Measurements from ENCODE around the gene SRSF3.
"Not testable (repeated sequence)": the region's sequence is repeated elsewhere in the genome, so short reads cannot be mapped to it uniquely, and the experiment has no call there.

The SRSF3 gene

DNA sequence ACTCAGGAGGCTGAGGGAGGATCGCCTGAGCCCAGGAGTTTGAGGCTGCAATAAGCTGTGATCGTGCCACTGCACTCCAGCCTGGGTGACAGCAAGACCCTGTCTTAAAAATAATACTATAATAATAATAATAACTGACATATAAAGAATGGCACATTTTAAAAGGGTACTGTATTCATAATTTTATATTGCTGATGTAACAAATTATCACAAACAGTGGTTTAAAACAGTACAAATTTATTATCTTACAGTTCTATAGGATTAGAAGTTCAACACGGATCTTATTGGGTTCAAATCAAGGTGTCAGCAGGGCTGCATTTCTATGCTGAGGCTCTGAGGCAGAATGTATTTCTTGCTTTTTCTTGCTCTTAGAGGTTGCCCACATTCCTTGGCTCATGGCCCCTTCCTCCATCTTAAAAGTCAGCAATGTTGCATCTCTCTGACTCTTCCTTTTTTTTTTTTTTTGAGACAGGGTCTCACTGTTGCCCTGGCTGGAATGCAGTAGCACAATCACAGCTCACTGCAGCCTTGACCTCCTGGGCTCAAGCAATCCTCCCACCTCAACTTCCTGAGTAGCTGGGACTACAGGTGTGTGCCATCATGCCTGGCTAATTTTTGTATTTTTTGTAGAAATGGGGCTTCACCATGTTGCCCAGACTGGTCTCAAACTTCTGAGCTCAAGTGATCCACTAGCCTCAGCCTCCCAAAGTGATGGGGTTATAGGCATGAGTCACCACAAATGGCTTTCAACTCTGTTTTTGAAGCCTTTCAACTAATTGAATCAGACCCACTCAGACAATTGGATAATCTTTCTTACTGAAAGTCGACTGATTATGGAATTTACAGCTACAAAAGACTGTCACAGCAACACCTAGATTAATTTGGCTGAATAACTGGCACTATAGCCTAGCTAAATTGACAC, 22.8 kb upstream of the SRSF3 start:
- Histone ChIP-seq H2AFZ (ENCODE audit: low read length) (no peak overlapping the region), H3K4me2 (ENCODE audit: low read length) (no peak overlapping the region), H3K4me1 (ENCODE audit: insufficient read depth, low read length, severe bottlenecking) (no peaks in the 10 kb centered on the region), H3K9me3 (ENCODE audit: low read length) (0 out of 2 replicates have a peak, but pooled peaks cover 3% of the 10 kb centered on the region), H3K4me3 (ENCODE audit: low read depth, low read length, poor library complexity, severe bottlenecking) (no peak overlapping the region), H3K79me2 (ENCODE audit: insufficient read depth, low read length) (no peaks in the 10 kb centered on the region), H3F3A (ENCODE audit: insufficient read depth, low read length) (no peaks in the 10 kb centered on the region), H3K27ac (ENCODE audit: low read depth, low read length, poor library complexity, severe bottlenecking) (no peak overlapping the region), H3K27me3 (ENCODE audit: insufficient read depth, low read length) (no peaks in the 10 kb centered on the region), H3K9me2 (ENCODE audit: low read depth, low read length) (no peaks in the 10 kb centered on the region), H4K20me1 (ENCODE audit: insufficient read depth, low read length) (no peaks in the 10 kb centered on the region), H3K9ac (ENCODE audit: low read length) (no peak overlapping the region), H3K36me3 (ENCODE audit: insufficient read depth, low read length) (no peaks in the 10 kb centered on the region)
- TF ChIP-seq EZH2 (IDR thresholded peaks at IDR 0.05; ENCODE audit: borderline replicate concordance, low read length) = no peak
- TF ChIP-seq, protein P1, sequence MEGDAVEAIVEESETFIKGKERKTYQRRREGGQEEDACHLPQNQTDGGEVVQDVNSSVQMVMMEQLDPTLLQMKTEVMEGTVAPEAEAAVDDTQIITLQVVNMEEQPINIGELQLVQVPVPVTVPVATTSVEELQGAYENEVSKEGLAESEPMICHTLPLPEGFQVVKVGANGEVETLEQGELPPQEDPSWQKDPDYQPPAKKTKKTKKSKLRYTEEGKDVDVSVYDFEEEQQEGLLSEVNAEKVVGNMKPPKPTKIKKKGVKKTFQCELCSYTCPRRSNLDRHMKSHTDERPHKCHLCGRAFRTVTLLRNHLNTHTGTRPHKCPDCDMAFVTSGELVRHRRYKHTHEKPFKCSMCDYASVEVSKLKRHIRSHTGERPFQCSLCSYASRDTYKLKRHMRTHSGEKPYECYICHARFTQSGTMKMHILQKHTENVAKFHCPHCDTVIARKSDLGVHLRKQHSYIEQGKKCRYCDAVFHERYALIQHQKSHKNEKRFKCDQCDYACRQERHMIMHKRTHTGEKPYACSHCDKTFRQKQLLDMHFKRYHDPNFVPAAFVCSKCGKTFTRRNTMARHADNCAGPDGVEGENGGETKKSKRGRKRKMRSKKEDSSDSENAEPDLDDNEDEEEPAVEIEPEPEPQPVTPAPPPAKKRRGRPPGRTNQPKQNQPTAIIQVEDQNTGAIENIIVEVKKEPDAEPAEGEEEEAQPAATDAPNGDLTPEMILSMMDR (IDR thresholded peaks at IDR 0.05; ENCODE audit: low read length) = no peak

DNA sequence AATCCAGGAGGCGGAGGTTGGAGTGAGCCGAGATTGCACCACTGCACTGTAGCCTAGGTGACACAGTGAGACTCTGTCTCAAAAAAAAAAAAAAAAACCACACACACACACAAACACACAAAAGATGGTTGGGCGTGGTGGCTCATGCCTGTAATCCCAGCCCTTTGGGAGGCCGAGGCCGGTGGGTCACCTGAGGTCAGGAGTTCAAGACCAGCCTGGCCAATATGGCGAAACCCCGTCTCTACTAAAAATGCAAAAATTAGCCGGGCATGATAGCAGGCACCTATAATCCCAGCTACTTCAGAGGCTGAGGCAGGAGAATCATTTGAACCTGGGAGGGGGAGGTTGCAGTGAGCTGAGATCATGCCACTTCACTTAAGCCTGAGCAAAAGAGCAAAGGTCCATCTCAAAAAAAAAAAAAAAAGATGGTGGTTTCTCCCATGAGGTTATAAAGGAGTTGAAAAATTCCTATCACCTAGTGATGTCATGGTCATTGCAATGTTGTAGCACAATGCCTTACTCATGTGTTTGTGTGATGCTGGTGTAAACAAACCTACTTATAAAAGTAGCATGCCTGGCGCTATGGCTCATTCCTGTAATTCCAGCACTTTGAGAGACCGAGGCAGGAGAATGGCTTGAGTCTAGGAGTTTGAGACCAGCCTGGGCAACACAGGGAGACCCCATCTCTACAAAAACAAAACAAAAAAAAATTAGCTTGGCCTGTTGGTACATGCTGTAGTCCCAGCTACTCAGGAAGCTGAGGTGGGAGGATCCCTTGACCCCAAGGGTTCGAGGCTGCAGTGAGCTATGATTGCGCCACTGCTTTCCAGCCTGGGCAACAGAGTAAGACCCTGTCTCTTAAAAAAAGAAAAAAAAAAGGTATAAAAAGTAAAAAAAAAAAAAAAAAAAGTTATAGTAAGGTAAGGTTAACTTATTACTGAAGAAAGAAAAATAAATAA, 21.5 kb upstream of the SRSF3 start:
- not testable (repeated sequence) for H3K9me2 ChIP-seq (ENCODE audit: low read depth, low read length); H3K4me3 ChIP-seq (ENCODE audit: low read depth, low read length, poor library complexity, severe bottlenecking)

DNA sequence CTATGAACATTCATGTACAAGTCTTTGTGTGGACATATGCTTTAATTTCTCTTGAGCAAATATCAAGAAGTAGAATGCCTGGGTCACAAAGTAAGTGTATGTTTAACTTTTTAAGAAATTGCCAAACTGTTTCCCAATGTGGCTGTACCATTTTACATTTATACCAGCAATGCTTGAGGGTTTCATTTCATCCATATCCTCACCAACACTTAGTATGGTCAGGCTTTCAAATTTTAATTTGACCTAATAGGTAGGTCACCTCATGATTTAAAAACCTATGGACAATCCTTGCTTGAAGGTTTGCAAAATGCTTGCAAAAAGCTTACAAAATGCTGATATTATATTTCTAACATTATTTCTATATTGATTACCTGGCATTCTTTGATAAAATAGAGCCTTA, 19.5 kb upstream of the SRSF3 start:
- Histone ChIP-seq H3K79me2 (ENCODE audit: insufficient read depth, low read length) (no peaks in the 10 kb centered on the region), H4K20me1 (ENCODE audit: insufficient read depth, low read length) (no peaks in the 10 kb centered on the region), H2AFZ (ENCODE audit: low read length) (no peak overlapping the region), H3K36me3 (ENCODE audit: insufficient read depth, low read length) (no peaks in the 10 kb centered on the region), H3K4me1 (ENCODE audit: insufficient read depth, low read length, severe bottlenecking) (peaks cover 4% of the 10 kb centered on the region), H3F3A (ENCODE audit: insufficient read depth, low read length) (no peaks in the 10 kb centered on the region), H3K9me2 (ENCODE audit: low read depth, low read length) (no peaks in the 10 kb centered on the region), H3K9ac (ENCODE audit: low read length) (no peak overlapping the region), H3K27me3 (ENCODE audit: insufficient read depth, low read length) (no peaks in the 10 kb centered on the region), H3K4me3 (ENCODE audit: low read depth, low read length, poor library complexity, severe bottlenecking) (no peak overlapping the region), H3K9me3 (ENCODE audit: low read length) (0 out of 2 replicates have a peak, but pooled peaks cover 3% of the 10 kb centered on the region), H3K27ac (ENCODE audit: low read depth, low read length, poor library complexity, severe bottlenecking) (no peak overlapping the region), H3K4me2 (ENCODE audit: low read length) (no peak overlapping the region)
- TF ChIP-seq, protein P1 (IDR thresholded peaks at IDR 0.05; ENCODE audit: low read length) = no peak
- no peak for TF ChIP-seq EZH2 (IDR thresholded peaks at IDR 0.05; ENCODE audit: borderline replicate concordance, low read length)

More for the DNA sequence above, 21.5 kb upstream of the SRSF3 start:
- H3K4me2 ChIP-seq (ENCODE audit: low read length); H3K36me3 ChIP-seq (ENCODE audit: insufficient read depth, low read length); H3K9ac ChIP-seq (ENCODE audit: low read length); H3K27ac ChIP-seq (ENCODE audit: low read depth, low read length, poor library complexity, severe bottlenecking); H4K20me1 ChIP-seq (ENCODE audit: insufficient read depth, low read length); H3F3A ChIP-seq (ENCODE audit: insufficient read depth, low read length); H2AFZ ChIP-seq (ENCODE audit: low read length); H3K79me2 ChIP-seq (ENCODE audit: insufficient read depth, low read length); H3K9me3 ChIP-seq (ENCODE audit: low read length); H3K4me1 ChIP-seq (ENCODE audit: insufficient read depth, low read length, severe bottlenecking); H3K27me3 ChIP-seq (ENCODE audit: insufficient read depth, low read length): not testable (repeated sequence)
